Frontal cortex (tissue), 4 donors: Measurements from ENCODE around the gene PTPRB. TPM values are rescaled to one million over a fixed set of nuclear protein-coding genes. Genes with fewer than 3 reads are reported as not detected.

Experiments used
- DNase-seq, 2 donors: peaks; one replicate each; pipeline ENCODE4 v3.0.0; 2012; ENCODE audit warnings: low spot score in 2 of 2
- FAIRE-seq: peaks from 2 replicates; lab custom pipeline; 2012; peaks lifted over from hg19 to GRCh38; lab: Jason Lieb, UNC
- total RNA-seq: library from RNA; depleted of rRNA; stranded (reverse); fragments of >200 nt; gene quantifications from one replicate; pipeline ENCODE4 v1.2.3, GENCODE V29; 2014
- donor health status: control.
- donor health status: control.
- donor health status: control.

PTPRB gene
- total RNA-seq, 1 donor from 2014 or later: 4.5 TPM

GRCh38 chr12:70645494-70646317 is 8.5 kb upstream of the PTPRB start:
- no peak for DNase-seq
- no peak for FAIRE-seq

- DNase-seq (no peak), FAIRE-seq (no peak)
These were observed 7.6 kb upstream of the PTPRB start for GRCh38 chr12:70644861-70645260.

GRCh38 chr12:70643939-70644338 is 6.7 kb upstream of the PTPRB start:
- no peak for DNase-seq
- FAIRE-seq: no peak

- FAIRE-seq: no peak
These were observed 4.5 kb upstream of the PTPRB start for GRCh38 chr12:70641691-70642090.

GRCh38 chr12:70640901-70641300 is 3.7 kb upstream of the PTPRB start:
- FAIRE-seq: no peak

More at GRCh38 chr12:70641691-70642090, 4.5 kb upstream of the PTPRB start:
- DNase-seq: no peak

GRCh38 chr12:70639535-70639934 is 2.3 kb upstream of the PTPRB start:
- no peak for FAIRE-seq
- DNase-seq: no peak

More at GRCh38 chr12:70640901-70641300, 3.7 kb upstream of the PTPRB start:
- no peak for DNase-seq

- FAIRE-seq (no peak), DNase-seq (no peak)
These were observed 1.6 kb upstream of the PTPRB start for GRCh38 chr12:70638639-70639360.

- DNase-seq (no peak), FAIRE-seq (no peak)
These were observed 1.5 kb downstream of the PTPRB start for GRCh38 chr12:70635755-70636154.

GRCh38 chr12:70628701-70629480 is 8.3 kb downstream of the PTPRB start:
- FAIRE-seq: no peak
- DNase-seq: no peak

- DNase-seq (no peak), FAIRE-seq (no peak)
These were observed 9.6 kb downstream of the PTPRB start for GRCh38 chr12:70627677-70628076.

- FAIRE-seq (no peak), DNase-seq (no peak)
These were observed 11.0 kb downstream of the PTPRB start for GRCh38 chr12:70626180-70626579.

GRCh38 chr12:70619471-70620152 is 17.6 kb downstream of the PTPRB start:
- no peak for FAIRE-seq
- no peak for DNase-seq

- FAIRE-seq (no peak), DNase-seq (no peak)
These were observed 18.9 kb downstream of the PTPRB start for GRCh38 chr12:70618371-70618770.

GRCh38 chr12:70617450-70617849 is 19.8 kb downstream of the PTPRB start:
- no peak for FAIRE-seq

GRCh38 chr12:70615174-70615866 is 21.9 kb downstream of the PTPRB start:
- DNase-seq (no peak), FAIRE-seq (no peak)

More at GRCh38 chr12:70617450-70617849, 19.8 kb downstream of the PTPRB start:
- no peak for DNase-seq

GRCh38 chr12:70609739-70610491 is 27.3 kb downstream of the PTPRB start:
- FAIRE-seq (no peak), DNase-seq (peak in 1 of 2 donors; percentile 44)

GRCh38 chr12:70609203-70609602 is 28.0 kb downstream of the PTPRB start:
- FAIRE-seq: no peak
- DNase-seq: no peak

GRCh38 chr12:70608184-70608583 is 29.0 kb downstream of the PTPRB start:
- FAIRE-seq (no peak), DNase-seq (no peak)
